Fibroblast of pulmonary artery (primary cell): Measurements from ENCODE around the gene SUPT5H.

ENCODE experiments used
- DNase-seq: peaks from one replicate; pipeline ENCODE4 v3.0.0-alpha.2; 2010; ENCODE audit warnings: low read depth
- H3K4me3 ChIP-seq: replicated peaks from 2 replicates; pipeline ENCODE4 v1.5.1; 2011; ENCODE audit warnings: low read depth, mild to moderate bottlenecking, control low read depth, low read length, moderate library complexity
- TF ChIP-seq, protein P1 (sequence below): IDR thresholded peaks from 2 replicates; pipeline ENCODE4 v1.5.1; 2011; ENCODE audit warnings: mild to moderate bottlenecking, control low read depth, low read length, inconsistent platforms; ENCODE audit errors: missing control alignments

The SUPT5H gene

DNA sequence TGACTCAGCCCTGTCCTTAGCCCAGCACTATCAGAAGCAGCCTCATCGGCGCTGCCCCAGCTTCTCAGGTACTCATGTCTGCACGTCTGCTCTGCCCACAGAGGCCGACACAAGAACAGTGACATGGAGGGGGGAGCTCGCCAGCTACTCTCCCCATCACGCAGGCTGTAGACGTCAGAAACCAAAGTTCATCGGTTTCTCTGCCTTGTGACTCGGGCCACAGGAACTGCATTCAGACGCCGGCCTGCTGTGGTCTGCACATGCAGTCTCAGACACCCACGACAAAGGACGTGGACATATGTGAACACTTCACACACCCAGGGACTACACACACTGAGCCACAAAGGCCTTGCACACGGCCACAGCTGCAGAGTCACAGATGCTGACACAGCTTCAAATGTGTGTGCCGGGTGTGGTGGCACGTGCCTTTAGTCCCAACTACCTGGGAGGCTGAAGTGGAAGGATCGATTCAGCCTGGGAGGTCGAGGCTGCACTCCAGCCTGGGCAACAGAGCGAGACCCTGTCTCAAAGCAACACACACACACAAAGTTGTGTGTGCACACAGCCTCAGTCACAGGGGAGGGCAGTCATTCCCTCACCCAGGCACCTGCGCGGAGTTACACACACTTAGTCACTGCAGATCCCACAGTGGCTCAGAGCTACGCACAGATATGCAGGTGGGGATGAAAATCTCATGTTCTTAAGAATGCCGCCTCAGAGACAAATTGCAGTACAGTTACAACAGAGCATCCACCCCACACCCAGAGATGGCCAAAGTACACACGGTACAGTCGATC, 43.6 kb upstream of the SUPT5H start:
- TF ChIP-seq, protein P1, sequence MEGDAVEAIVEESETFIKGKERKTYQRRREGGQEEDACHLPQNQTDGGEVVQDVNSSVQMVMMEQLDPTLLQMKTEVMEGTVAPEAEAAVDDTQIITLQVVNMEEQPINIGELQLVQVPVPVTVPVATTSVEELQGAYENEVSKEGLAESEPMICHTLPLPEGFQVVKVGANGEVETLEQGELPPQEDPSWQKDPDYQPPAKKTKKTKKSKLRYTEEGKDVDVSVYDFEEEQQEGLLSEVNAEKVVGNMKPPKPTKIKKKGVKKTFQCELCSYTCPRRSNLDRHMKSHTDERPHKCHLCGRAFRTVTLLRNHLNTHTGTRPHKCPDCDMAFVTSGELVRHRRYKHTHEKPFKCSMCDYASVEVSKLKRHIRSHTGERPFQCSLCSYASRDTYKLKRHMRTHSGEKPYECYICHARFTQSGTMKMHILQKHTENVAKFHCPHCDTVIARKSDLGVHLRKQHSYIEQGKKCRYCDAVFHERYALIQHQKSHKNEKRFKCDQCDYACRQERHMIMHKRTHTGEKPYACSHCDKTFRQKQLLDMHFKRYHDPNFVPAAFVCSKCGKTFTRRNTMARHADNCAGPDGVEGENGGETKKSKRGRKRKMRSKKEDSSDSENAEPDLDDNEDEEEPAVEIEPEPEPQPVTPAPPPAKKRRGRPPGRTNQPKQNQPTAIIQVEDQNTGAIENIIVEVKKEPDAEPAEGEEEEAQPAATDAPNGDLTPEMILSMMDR = no peak
- H3K4me3 ChIP-seq = no peak overlapping the region
- peak; percentile 70 for DNase-seq

DNA sequence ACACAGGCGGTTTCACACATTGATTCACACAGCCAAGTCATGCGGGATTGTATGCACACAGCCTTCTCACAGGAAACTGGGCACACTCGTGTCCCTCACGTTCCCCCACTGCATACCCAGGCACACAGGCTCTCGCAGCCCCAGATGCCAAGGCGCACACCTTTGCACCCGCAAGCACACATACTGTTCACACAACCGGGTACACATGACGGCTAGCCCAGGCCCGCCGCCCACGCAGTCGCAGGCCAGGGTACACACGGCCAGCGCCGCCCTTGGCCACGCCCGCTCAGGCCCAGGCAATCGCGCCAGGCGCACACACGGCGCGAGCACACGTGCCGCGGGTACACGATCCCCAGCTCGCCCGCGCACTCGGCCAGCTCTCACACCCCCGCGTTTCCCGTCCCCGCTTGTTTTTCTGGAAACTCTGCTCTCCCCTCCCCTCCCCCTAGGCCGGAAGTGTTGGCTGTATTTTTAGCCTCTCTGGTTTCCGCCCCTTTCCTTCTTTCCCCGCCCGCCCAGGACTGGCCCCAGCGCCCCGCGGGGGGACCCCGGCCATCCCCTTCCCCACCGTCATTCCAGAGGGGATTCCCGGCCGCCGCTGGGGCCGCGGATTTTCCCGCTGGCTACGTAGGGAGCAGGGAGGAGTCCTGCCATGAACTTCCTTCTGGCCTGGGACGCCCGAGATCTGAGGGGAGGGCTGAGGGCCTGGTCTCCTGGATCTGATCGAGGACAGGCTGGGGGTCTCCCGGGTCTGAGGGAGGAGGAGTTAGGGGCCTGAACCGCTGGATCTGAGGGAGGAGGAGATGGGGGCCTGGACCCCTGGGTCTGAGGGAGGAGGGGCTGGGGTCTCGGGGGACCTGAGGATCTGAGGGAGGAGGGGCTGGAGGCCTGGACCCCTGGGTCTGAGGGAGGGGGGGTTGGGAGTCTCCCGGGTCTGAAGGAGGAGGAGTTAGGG, 42.8 kb upstream of the SUPT5H start:
- peak overlapping the region; percentile 51 for H3K4me3 ChIP-seq
- peak; percentile 97 for DNase-seq
- TF ChIP-seq, protein P1 = no peak

DNA sequence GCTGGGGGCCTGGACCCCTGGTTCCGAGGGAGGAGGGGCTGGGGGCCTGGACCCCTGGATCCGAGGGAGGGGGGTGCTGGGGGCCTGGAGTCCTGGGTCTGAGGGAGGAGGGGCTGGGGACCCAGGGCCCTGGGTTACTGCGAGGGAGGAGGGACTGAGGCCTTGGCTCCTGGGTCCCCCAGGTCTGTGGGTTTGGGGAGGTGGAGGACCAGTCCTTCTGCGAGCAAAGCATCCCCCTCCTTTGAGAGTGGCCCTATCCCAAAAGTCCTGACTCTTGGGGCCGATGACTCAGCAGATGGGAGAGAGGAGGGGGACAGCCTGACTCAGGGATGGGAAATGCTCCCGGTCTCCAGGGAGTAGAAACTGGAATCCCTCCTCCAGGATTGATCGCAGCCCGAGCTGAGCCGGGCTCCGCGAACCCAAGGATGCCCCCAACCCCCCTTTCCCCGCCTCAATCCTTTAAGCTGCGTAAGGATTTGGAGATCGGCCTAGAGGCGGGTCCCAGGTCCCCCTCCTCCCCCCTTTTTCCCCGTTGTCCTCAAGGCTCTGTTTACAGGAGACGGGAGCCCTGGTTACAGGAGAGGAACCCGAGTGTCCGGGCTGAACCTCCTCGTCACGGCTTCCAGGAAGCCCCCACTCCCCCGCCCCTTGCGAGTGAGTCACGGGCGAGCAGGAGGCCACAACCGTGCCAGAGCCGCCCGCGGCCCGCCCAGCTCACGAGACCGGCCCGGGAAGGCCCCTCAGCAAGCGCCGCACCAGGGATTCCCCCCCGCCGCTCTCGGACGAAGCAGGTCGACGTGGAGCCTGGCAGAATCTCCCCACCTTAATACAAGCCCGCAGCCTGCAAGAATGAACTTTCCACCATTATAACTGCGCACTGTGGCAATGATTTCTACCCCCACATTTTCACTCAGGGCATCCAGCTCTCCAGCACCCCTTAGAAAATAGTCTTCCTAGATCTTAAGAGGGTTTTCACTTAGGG, 41.8 kb upstream of the SUPT5H start:
- DNase-seq = peak; percentile 99
- TF ChIP-seq, protein P1 = no peak
- peak overlapping the region; percentile 51 for H3K4me3 ChIP-seq

- DNase-seq = no peak
- no peak overlapping the region for H3K4me3 ChIP-seq
- TF ChIP-seq, protein P1 = no peak
These were observed 40.0 kb upstream of the SUPT5H start for GRCh38 chr19:39405261-39405957.

- peak overlapping the region; percentile 81 for H3K4me3 ChIP-seq
- TF ChIP-seq, protein P1 = no peak
- no peak for DNase-seq
These were observed 39.3 kb upstream of the SUPT5H start for GRCh38 chr19:39405958-39406655.
